Smooth muscle cell (in vitro differentiated cells): Measurements from ENCODE around the gene LRRC3B. TPM values are rescaled to one million over a fixed set of nuclear protein-coding genes. Genes with fewer than 3 reads are reported as not detected.

Experiments
- DNase-seq: peaks from one replicate; lab custom pipeline; 2025; ENCODE audit not compliant: unreplicated experiment; lab: John Stamatoyannopoulos, UW
- H2AFZ ChIP-seq: fragments of 200-600 bp; sonication (generic); 2 replicates; pipeline ENCODE4 v1.6.0; 2016; ENCODE audit warnings: antibody characterized with exemption, low read depth, mild to moderate bottlenecking
- H3F3A ChIP-seq: fragments of 200-600 bp; sonication (generic); 2 replicates; pipeline ENCODE4 v1.6.0; 2017; ENCODE audit warnings: antibody characterized with exemption, low read depth
- H3K27ac ChIP-seq: fragments of 200-600 bp; sonication (generic); 2 replicates; pipeline ENCODE4 v1.5.1; 2016; ENCODE audit warnings: low read depth, mild to moderate bottlenecking
- H3K27me3 ChIP-seq: fragments of 200-600 bp; sonication (generic); 2 replicates; pipeline ENCODE4 v1.6.1; 2016; ENCODE audit warnings: low read depth, mild to moderate bottlenecking
- H3K36me3 ChIP-seq: fragments of 200-600 bp; sonication (generic); 2 replicates; pipeline ENCODE4 v1.5.1; 2016; ENCODE audit warnings: low read depth
- H3K4me1 ChIP-seq: fragments of 200-600 bp; sonication (generic); 2 replicates; pipeline ENCODE4 v1.5.1; 2016; ENCODE audit warnings: low read depth
- H3K4me2 ChIP-seq: fragments of 200-600 bp; sonication (generic); 2 replicates; pipeline ENCODE4 v1.6.0; 2016; ENCODE audit warnings: mild to moderate bottlenecking
- H3K4me3 ChIP-seq: fragments of 200-600 bp; sonication (generic); 2 replicates; pipeline ENCODE4 v1.5.1; 2016; ENCODE audit warnings: mild to moderate bottlenecking
- H3K79me2 ChIP-seq: fragments of 200-600 bp; sonication (generic); 2 replicates; pipeline ENCODE4 v1.6.0; 2016; ENCODE audit warnings: low read depth, mild to moderate bottlenecking
- H3K9ac ChIP-seq: fragments of 200-600 bp; sonication (generic); 2 replicates; pipeline ENCODE4 v1.6.0; 2016; ENCODE audit warnings: low read depth
- H3K9me3 ChIP-seq: fragments of 200-600 bp; sonication (generic); replicated peaks from 2 replicates; pipeline ENCODE4 v1.5.1; 2016; ENCODE audit warnings: low read depth
- H4K20me1 ChIP-seq: fragments of 200-600 bp; sonication (generic); 2 replicates; pipeline ENCODE4 v1.6.0; 2016; ENCODE audit warnings: low read depth
- WGBS: methylation state at CpG from one replicate; pipeline ENCODE4 v1.1.7; 2016; ENCODE audit warnings: low lambda C conversion rate; 5-methylcytosine and 5-hydroxymethylcytosine counted together
- polyA plus RNA-seq: library from polyadenylated mRNA; unstranded; fragments of >200 nt; fragmentation: Nextera tagmentation; extraction: Ambion mirVana; gene quantifications from 2 replicates; pipeline ENCODE4 v1.2.1, GENCODE V29; 2016
- total RNA-seq: library from RNA; depleted of rRNA; stranded (reverse); fragments of >200 nt; gene quantifications from 2 replicates; pipeline ENCODE4 v1.2.3, GENCODE V29; 2014
- TF ChIP-seq, protein P1 (sequence below): fragments of 200-600 bp; sonication (generic); IDR thresholded peaks from 2 replicates; pipeline ENCODE4 v1.5.1; 2017; ENCODE audit warnings: borderline replicate concordance, mild to moderate bottlenecking, antibody characterized with exemption; ENCODE audit not compliant: insufficient read depth, poor library complexity, severe bottlenecking

The LRRC3B gene
- total and polyA plus RNA-seq, 2 experiments from 2014 or later: not detected

GRCh38 chr3:26588931-26589330 is 33.6 kb upstream of the LRRC3B start:
- Histone ChIP-seq H3K4me3 (no peak overlapping the region), H3K27me3 (no peaks in the 10 kb centered on the region), H3K79me2 (no peaks in the 10 kb centered on the region), H2AFZ (no peak overlapping the region), H3K9me3 (no peaks in the 10 kb centered on the region), H3K27ac (no peak overlapping the region), H4K20me1 (no peaks in the 10 kb centered on the region), H3K9ac (no peak overlapping the region), H3K36me3 (no peaks in the 10 kb centered on the region), H3K4me1 (no peaks in the 10 kb centered on the region), H3K4me2 (no peak overlapping the region), H3F3A (no peaks in the 10 kb centered on the region)
- TF ChIP-seq, protein P1, sequence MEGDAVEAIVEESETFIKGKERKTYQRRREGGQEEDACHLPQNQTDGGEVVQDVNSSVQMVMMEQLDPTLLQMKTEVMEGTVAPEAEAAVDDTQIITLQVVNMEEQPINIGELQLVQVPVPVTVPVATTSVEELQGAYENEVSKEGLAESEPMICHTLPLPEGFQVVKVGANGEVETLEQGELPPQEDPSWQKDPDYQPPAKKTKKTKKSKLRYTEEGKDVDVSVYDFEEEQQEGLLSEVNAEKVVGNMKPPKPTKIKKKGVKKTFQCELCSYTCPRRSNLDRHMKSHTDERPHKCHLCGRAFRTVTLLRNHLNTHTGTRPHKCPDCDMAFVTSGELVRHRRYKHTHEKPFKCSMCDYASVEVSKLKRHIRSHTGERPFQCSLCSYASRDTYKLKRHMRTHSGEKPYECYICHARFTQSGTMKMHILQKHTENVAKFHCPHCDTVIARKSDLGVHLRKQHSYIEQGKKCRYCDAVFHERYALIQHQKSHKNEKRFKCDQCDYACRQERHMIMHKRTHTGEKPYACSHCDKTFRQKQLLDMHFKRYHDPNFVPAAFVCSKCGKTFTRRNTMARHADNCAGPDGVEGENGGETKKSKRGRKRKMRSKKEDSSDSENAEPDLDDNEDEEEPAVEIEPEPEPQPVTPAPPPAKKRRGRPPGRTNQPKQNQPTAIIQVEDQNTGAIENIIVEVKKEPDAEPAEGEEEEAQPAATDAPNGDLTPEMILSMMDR: no peak
- DNase-seq: no peak
- WGBS: 61% methylated on average over 2 of the region's 2 CpGs

GRCh38 chr3:26589678-26590077 is 32.9 kb upstream of the LRRC3B start:
- H2AFZ ChIP-seq: no peak overlapping the region
- 91% methylated on average over 1 of the region's 1 CpG for WGBS
- H3K36me3 ChIP-seq: no peaks in the 10 kb centered on the region
- no peak overlapping the region for H3K27ac ChIP-seq
- TF ChIP-seq, protein P1: no peak
- H4K20me1 ChIP-seq: no peaks in the 10 kb centered on the region
- H3K4me3 ChIP-seq: no peak overlapping the region
- no peak overlapping the region for H3K9ac ChIP-seq
- no peaks in the 10 kb centered on the region for H3K4me1 ChIP-seq
- H3K79me2 ChIP-seq: no peaks in the 10 kb centered on the region
- no peaks in the 10 kb centered on the region for H3K9me3 ChIP-seq
- H3F3A ChIP-seq: no peaks in the 10 kb centered on the region
- no peak for DNase-seq
- H3K4me2 ChIP-seq: no peak overlapping the region
- no peaks in the 10 kb centered on the region for H3K27me3 ChIP-seq

DNA sequence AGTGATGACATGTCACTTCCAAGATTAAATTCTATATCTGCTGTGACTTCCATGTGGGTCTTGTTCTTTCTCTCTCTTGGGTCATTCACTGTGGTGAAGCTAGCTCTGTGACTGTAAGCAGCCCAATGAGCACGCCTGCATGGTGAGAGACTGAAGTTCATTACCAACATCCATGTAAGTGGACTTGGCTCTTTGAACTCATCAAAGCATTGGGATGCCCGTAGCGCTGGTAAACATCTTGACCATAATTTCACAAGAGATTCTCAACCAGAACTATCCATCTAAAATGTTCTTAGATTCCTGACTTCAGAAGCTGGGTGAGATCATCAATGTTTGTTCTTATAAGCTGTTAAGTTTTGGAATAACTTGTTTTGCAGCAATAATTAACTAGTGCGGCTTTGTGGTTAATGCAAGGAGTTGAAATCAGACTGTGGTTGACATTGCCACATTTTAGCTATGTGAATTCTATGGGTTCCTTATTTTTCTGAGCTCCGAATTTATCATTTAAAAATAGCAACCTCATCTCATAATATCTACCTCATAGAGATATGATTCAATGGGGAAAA is 31.6 kb upstream of the LRRC3B start:
- 95% methylated on average over 5 of the region's 5 CpGs for WGBS
- Histone ChIP-seq H3K4me1 (no peaks in the 10 kb centered on the region), H3K79me2 (no peaks in the 10 kb centered on the region), H3K9me3 (no peaks in the 10 kb centered on the region), H3K27me3 (no peaks in the 10 kb centered on the region), H3K9ac (no peak overlapping the region), H3K27ac (no peak overlapping the region), H3K4me3 (no peak overlapping the region), H4K20me1 (no peaks in the 10 kb centered on the region), H3K4me2 (no peak overlapping the region), H3F3A (no peaks in the 10 kb centered on the region), H3K36me3 (no peaks in the 10 kb centered on the region), H2AFZ (no peak overlapping the region)
- DNase-seq: no peak
- TF ChIP-seq, protein P1: no peak

DNA sequence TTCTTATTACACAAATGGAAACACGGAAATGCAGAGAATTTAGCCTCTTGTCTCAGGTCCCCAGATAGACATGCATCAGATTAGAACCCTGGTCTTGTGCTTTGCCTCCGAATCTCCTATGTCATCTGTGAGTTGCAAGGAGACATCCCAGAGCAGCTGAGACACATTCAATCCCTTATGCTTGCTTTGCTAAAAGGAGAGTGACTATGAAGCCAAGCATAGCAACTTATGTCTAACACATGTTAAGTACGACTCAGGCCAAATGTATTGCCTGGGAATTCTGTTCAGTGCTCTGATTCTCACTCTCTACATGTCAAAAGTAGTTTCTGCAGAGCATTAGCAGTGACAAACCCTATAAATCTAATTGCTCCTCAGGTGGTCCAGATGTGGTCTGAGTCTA is 30.6 kb upstream of the LRRC3B start:
- Histone ChIP-seq H3K4me2 (no peak overlapping the region), H3K27me3 (no peaks in the 10 kb centered on the region), H3F3A (no peaks in the 10 kb centered on the region), H3K36me3 (no peaks in the 10 kb centered on the region), H3K9me3 (no peaks in the 10 kb centered on the region), H3K4me1 (no peaks in the 10 kb centered on the region), H3K9ac (no peak overlapping the region), H2AFZ (no peak overlapping the region), H3K79me2 (no peaks in the 10 kb centered on the region), H3K27ac (no peak overlapping the region), H3K4me3 (no peak overlapping the region), H4K20me1 (no peaks in the 10 kb centered on the region)
- DNase-seq: no peak
- TF ChIP-seq, protein P1: no peak
- 93% methylated on average over 3 of the region's 3 CpGs for WGBS
